NCI-H345 (cell line): Measurements from ENCODE around the gene PTPRN2.
"Not testable (repeated sequence)": the region's sequence is repeated elsewhere in the genome, so short reads cannot be mapped to it uniquely, and the experiment has no call there.

Experiments used
- DNase-seq: peaks from one replicate; lab custom pipeline; 2025; lab: John Stamatoyannopoulos, UW

The PTPRN2 gene

GRCh38 chr7:157695609-157696008 lies 892.0 kb downstream of the PTPRN2 start:
- not testable (repeated sequence) for DNase-seq

DNA sequence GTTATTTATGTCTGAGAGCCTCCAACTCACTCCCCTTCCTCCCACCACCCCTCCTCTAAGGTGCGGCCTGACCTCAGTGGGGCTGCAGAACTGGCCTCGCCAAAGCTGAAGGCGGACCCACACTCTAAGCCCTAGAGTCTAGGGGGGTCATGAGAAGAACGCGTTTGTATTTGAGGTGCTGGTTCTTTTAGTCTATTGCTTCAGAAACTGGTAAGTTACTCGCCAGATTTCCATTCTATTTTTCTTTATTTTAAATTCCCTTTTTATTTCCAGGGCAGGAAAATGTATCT lies 893.3 kb downstream of the PTPRN2 start:
- no peak for DNase-seq

- DNase-seq, result no peak
Observed at GRCh38 chr7:157693521-157694375, 893.9 kb downstream of the PTPRN2 start.

GRCh38 chr7:157693071-157693520 lies 894.5 kb downstream of the PTPRN2 start:
- no peak for DNase-seq

GRCh38 chr7:157692460-157693011 lies 895.1 kb downstream of the PTPRN2 start:
- DNase-seq, result no peak

- DNase-seq, result peak; percentile 33
Observed at GRCh38 chr7:157691586-157692459, 895.8 kb downstream of the PTPRN2 start.

DNA sequence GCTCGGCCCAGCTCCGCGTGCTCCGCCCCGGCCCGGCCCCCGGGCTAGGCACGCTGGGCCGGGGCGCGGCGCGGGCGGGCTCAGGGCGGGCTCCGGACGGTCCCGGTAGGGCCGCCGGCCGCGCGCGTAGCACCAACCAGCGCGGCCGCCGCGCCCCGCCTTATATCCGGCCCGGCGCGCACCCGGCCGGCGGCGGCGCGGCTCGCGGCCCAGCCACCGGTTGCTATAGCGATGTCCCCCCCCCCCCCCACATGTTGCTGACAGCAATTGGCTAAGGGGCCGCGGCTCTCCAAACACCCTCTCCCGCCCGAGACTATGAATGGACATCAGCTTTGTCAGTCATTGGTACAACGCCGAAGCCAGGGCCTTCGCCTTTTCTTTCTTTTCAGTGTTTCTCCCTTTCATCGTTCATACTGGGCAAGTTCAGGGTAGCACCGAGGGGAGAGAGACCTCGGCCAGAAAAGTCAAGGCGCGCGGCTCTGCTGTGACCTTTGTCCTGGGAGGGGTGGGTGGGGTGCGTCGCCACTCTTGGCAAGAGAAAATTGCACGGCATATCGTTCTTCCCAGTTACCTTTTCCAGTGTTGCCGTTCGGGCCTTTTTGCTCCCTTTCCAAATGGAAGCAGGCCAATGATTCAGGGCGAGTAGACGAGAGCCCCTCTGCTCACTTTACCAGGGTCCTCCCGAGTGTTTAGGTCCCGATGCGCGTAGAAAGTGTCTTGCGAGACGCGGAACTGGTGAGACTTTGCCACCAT lies 896.6 kb downstream of the PTPRN2 start:
- DNase-seq, result peak; percentile 82

- peak; percentile 67 for DNase-seq
Observed at GRCh38 chr7:157690058-157690832, 897.4 kb downstream of the PTPRN2 start.

DNA sequence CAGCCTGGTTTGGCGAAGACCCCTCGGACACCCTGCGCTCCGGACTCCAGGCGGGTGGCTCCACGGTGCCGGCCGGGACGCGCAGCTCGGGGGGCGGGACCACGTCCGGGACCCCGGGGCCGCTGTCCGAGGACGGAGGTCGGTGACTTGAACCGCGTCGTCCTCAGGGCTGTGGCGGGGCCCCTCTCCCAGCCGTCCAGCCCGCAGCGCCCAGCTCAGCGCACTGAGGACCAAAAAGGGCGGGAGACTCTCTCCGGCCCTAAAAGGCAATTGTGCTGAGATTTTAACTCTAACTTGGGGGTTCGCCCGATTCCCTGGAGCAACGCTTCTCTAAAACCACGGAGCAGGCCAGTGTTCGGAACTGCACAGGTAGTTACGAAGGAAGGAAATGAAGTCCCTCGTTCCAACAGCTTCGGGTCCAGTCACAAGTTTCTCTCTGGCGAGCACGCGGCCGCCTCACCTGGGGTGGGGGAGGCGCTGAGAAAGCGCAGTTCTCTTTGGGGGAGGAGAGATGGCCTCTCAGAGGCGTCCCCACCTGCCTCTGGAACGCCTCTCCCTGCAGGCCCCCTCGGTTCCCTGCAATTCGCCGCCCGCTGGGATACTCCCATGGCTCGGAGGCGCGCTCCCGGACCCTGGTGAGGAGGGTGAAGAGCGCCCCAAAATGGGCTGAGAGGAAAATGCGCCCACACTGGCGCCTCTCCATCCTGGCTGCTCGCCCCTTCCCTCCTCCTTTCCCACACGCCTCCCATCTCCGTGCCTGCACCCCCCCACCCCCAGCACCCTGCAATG lies 898.2 kb downstream of the PTPRN2 start:
- DNase-seq, result no peak

GRCh38 chr7:157688533-157689268 lies 898.9 kb downstream of the PTPRN2 start:
- no peak for DNase-seq

GRCh38 chr7:157687845-157688532 lies 899.6 kb downstream of the PTPRN2 start:
- no peak for DNase-seq

DNA sequence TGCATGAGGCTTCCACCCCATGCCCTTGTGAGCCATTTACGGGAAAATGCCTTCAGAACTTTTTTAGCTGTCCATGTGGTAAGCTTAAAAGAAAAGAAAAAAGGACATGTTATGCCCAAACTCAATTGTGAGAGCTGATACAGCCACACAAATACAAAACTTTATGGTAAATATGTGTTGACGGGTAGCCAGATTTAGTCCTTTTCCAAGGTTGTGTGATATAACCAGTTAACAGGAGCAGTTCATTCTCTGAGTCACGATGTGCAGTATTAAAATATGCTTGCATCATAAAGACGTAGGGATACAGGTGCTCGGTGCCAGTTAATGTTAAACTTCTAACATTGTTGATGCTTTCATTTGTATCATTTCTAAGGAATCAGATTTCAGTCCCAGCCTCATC lies 900.5 kb downstream of the PTPRN2 start:
- DNase-seq, result no peak

- DNase-seq, result no peak
Observed at GRCh38 chr7:157686285-157686894, 901.2 kb downstream of the PTPRN2 start.

GRCh38 chr7:157685430-157686284 lies 902.0 kb downstream of the PTPRN2 start:
- no peak for DNase-seq

DNA sequence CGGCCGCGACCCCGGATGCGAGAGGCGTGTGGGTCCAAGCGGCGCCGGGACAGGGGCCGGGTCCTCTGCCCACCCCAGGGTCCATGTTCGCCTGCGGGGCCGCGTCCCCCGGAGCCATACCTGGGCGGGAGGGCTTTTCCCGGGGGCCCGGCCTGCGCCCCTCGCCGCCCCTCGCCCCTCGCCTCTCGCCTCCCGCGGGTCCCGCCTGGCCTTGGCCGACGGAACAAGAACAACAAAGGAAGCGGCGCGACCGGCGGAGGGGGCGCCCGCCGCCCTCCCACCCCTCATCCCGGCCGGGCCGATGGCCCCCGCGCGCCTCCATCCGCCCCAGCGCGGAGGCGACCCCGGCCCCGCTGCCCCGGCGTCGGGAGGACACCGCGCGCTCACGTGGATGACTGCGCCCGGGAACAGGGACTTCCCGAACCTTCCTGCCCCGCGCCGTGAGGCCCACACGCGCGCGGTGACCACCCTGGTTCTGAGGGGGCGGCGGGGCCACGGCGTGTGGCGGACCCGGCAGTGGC lies 902.7 kb downstream of the PTPRN2 start:
- no peak for DNase-seq

DNA sequence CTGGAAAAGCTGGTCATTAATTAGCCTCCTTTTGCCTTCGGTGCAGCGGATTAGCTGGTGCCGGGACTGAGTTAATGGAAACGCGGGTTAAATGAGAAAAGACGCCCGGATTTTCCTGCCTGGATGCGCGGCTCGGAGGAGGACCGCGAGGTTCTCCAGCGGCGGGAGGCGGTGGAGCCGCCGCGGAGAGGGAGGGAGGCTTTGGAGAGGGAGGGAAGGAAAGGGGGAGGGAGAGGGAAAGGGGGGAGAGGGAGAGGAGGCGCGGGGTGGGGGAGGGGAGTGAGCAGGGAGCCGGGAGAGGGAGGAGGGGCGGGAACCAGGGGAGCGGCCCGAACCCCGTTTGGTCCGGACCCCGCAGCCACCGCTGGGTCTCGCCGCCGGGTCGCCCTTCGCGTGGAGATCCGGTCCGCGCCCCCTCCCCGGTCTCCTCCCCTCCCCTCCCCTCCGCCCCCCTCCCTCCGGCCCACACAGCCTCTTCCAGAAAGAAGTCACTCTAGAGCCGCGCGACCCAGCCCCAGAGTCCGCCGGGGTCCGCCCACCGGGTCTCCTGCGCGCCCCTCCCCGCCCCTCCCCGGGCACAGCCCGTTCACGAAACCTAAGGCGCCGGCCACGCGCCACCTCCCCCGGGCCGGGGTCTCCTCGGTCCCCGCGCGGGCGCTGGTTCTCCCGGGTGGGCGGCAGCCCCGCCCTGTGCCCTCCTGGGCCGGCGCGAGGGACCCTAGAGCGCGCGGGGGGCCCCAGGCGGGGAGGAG lies 903.3 kb downstream of the PTPRN2 start:
- DNase-seq, result no peak

DNA sequence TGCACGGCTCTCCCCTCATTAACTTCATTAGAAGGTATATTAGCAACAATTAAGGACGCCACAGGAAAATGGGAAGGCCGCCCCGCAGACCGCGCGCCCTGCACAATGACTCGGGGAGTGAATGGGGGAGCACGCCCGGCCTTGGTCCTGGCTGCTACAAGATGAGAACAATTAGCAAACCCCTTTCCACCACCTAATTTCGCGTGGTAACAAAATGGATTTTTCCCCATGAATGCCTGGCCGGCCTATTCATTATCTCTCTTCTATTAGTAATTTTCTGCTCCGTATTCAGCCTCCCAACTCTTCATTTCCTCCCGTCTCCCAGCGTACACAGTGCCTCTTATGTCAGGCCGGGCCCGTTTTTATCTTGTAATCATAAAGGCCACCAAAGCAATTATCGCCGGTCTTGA lies 903.9 kb downstream of the PTPRN2 start:
- no peak for DNase-seq
